Measurements from ENCODE around the gene UNC13D. TPM values are rescaled to one million over a fixed set of nuclear protein-coding genes. Genes with fewer than 3 reads are reported as not detected.

Gene UNC13D
- total and polyA plus RNA-seq, 9 donors, result 2.9 to 9.2 (median 5.1) TPM

- H3K4me3 ChIP-seq (ENCODE audit: low read length), result no peak overlapping the region
- H3K27ac ChIP-seq (ENCODE audit: low read length), result no peak overlapping the region
- no peaks in the 10 kb centered on the region for H3K9me3 ChIP-seq (replicated peaks; ENCODE audit: control insufficient read depth, low read depth, low read length)
- peaks cover 26% of the 10 kb centered on the region for H3K4me1 ChIP-seq (ENCODE audit: control insufficient read depth, insufficient read depth, low read length)
- H3K27me3 ChIP-seq (ENCODE audit: control insufficient read depth, insufficient read depth, low read length), result no peaks in the 10 kb centered on the region
- 93% methylated on average over 15 of the region's 21 CpGs for WGBS (ENCODE audit: insufficient coverage)
- peaks cover 85% of the 10 kb centered on the region for H3K36me3 ChIP-seq (ENCODE audit: control insufficient read depth, insufficient read depth, low read length)
- DNase-seq, result no peak
Measured at GRCh38 chr17:75820094-75821080, 23.8 kb downstream of the UNC13D start.

- Histone ChIP-seq H3K36me3 (ENCODE audit: control insufficient read depth, insufficient read depth, low read length) (peaks cover 92% of the 10 kb centered on the region), H3K27ac (ENCODE audit: low read length) (no peak overlapping the region), H3K27me3 (ENCODE audit: control insufficient read depth, insufficient read depth, low read length) (no peaks in the 10 kb centered on the region), H3K4me1 (ENCODE audit: control insufficient read depth, insufficient read depth, low read length) (peaks cover 19% of the 10 kb centered on the region), H3K9me3 (replicated peaks; ENCODE audit: control insufficient read depth, low read depth, low read length) (no peaks in the 10 kb centered on the region), H3K4me3 (ENCODE audit: low read length) (no peak overlapping the region)
- DNase-seq, result no peak
- 85% methylated on average over 11 of the region's 16 CpGs for WGBS (ENCODE audit: insufficient coverage)
Measured at GRCh38 chr17:75819678-75820077, 24.5 kb downstream of the UNC13D start.

- Histone ChIP-seq H3K27ac (ENCODE audit: low read length) (no peak overlapping the region), H3K9me3 (replicated peaks; ENCODE audit: control insufficient read depth, low read depth, low read length) (no peaks in the 10 kb centered on the region), H3K27me3 (ENCODE audit: control insufficient read depth, insufficient read depth, low read length) (no peaks in the 10 kb centered on the region), H3K4me3 (ENCODE audit: low read length) (no peak overlapping the region), H3K4me1 (ENCODE audit: control insufficient read depth, insufficient read depth, low read length) (peaks cover 13% of the 10 kb centered on the region), H3K36me3 (ENCODE audit: control insufficient read depth, insufficient read depth, low read length) (peaks cover 95% of the 10 kb centered on the region)
- 100% methylated on average over 5 of the region's 7 CpGs for WGBS (ENCODE audit: insufficient coverage)
- DNase-seq, result no peak
Measured at GRCh38 chr17:75819116-75819515, 25.1 kb downstream of the UNC13D start.

GRCh38 chr17:75818326-75818885, 25.8 kb downstream of the UNC13D start:
- peaks cover 95% of the 10 kb centered on the region for H3K36me3 ChIP-seq (ENCODE audit: control insufficient read depth, insufficient read depth, low read length)
- DNase-seq, result no peak
- H3K9me3 ChIP-seq (replicated peaks; ENCODE audit: control insufficient read depth, low read depth, low read length), result no peaks in the 10 kb centered on the region

GRCh38 chr17:75817571-75817970, 26.6 kb downstream of the UNC13D start:
- Histone ChIP-seq H3K4me1 (ENCODE audit: control insufficient read depth, insufficient read depth, low read length) (peaks cover 7% of the 10 kb centered on the region), H3K9me3 (replicated peaks; ENCODE audit: control insufficient read depth, low read depth, low read length) (no peaks in the 10 kb centered on the region), H3K27me3 (ENCODE audit: control insufficient read depth, insufficient read depth, low read length) (no peaks in the 10 kb centered on the region), H3K27ac (ENCODE audit: low read length) (no peak overlapping the region), H3K4me3 (ENCODE audit: low read length) (no peak overlapping the region), H3K36me3 (ENCODE audit: control insufficient read depth, insufficient read depth, low read length) (peaks cover 95% of the 10 kb centered on the region)
- DNase-seq, result no peak
- 89% methylated on average over 6 of the region's 6 CpGs for WGBS (ENCODE audit: insufficient coverage)

More at GRCh38 chr17:75818326-75818885, 25.8 kb downstream of the UNC13D start:
- no peaks in the 10 kb centered on the region for H3K27me3 ChIP-seq (ENCODE audit: control insufficient read depth, insufficient read depth, low read length)
- no peak overlapping the region for H3K4me3 ChIP-seq (ENCODE audit: low read length)
- 93% methylated on average over 16 of the region's 16 CpGs for WGBS (ENCODE audit: insufficient coverage)
- peaks cover 8% of the 10 kb centered on the region for H3K4me1 ChIP-seq (ENCODE audit: control insufficient read depth, insufficient read depth, low read length)
- H3K27ac ChIP-seq (ENCODE audit: low read length), result no peak overlapping the region

- Histone ChIP-seq H3K9me3 (replicated peaks; ENCODE audit: control insufficient read depth, low read depth, low read length) (no peaks in the 10 kb centered on the region), H3K4me3 (ENCODE audit: low read length) (no peak overlapping the region), H3K36me3 (ENCODE audit: control insufficient read depth, insufficient read depth, low read length) (peaks cover 95% of the 10 kb centered on the region), H3K27ac (ENCODE audit: low read length) (no peak overlapping the region), H3K4me1 (ENCODE audit: control insufficient read depth, insufficient read depth, low read length) (no peaks in the 10 kb centered on the region), H3K27me3 (ENCODE audit: control insufficient read depth, insufficient read depth, low read length) (no peaks in the 10 kb centered on the region)
- DNase-seq, result no peak
- 88% methylated on average over 6 of the region's 9 CpGs for WGBS (ENCODE audit: insufficient coverage)
Measured at GRCh38 chr17:75816693-75817092, 27.5 kb downstream of the UNC13D start.

GRCh38 chr17:75815399-75815798, 28.8 kb downstream of the UNC13D start:
- WGBS (ENCODE audit: insufficient coverage), result 92% methylated on average over 2 of the region's 3 CpGs
- DNase-seq, result no peak
- Histone ChIP-seq H3K36me3 (ENCODE audit: control insufficient read depth, insufficient read depth, low read length) (peaks cover 94% of the 10 kb centered on the region), H3K4me1 (ENCODE audit: control insufficient read depth, insufficient read depth, low read length) (no peaks in the 10 kb centered on the region), H3K9me3 (replicated peaks; ENCODE audit: control insufficient read depth, low read depth, low read length) (no peaks in the 10 kb centered on the region), H3K27me3 (ENCODE audit: control insufficient read depth, insufficient read depth, low read length) (no peaks in the 10 kb centered on the region), H3K4me3 (ENCODE audit: low read length) (no peak overlapping the region), H3K27ac (ENCODE audit: low read length) (no peak overlapping the region)

GRCh38 chr17:75814900-75815373, 29.3 kb downstream of the UNC13D start:
- DNase-seq, result no peak
- 88% methylated on average over 11 of the region's 13 CpGs for WGBS (ENCODE audit: insufficient coverage)
- no peaks in the 10 kb centered on the region for H3K27me3 ChIP-seq (ENCODE audit: control insufficient read depth, insufficient read depth, low read length)
- no peak overlapping the region for H3K27ac ChIP-seq (ENCODE audit: low read length)
- no peak overlapping the region for H3K4me3 ChIP-seq (ENCODE audit: low read length)
- no peaks in the 10 kb centered on the region for H3K9me3 ChIP-seq (replicated peaks; ENCODE audit: control insufficient read depth, low read depth, low read length)
- H3K4me1 ChIP-seq (ENCODE audit: control insufficient read depth, insufficient read depth, low read length), result peaks cover 1% of the 10 kb centered on the region
- H3K36me3 ChIP-seq (ENCODE audit: control insufficient read depth, insufficient read depth, low read length), result peaks cover 94% of the 10 kb centered on the region

GRCh38 chr17:75814021-75814395, 30.2 kb downstream of the UNC13D start:
- Histone ChIP-seq H3K4me3 (ENCODE audit: low read length) (no peak overlapping the region), H3K36me3 (ENCODE audit: control insufficient read depth, insufficient read depth, low read length) (peaks cover 94% of the 10 kb centered on the region), H3K4me1 (ENCODE audit: control insufficient read depth, insufficient read depth, low read length) (peaks cover 9% of the 10 kb centered on the region), H3K27ac (ENCODE audit: low read length) (no peak overlapping the region), H3K9me3 (replicated peaks; ENCODE audit: control insufficient read depth, low read depth, low read length) (no peaks in the 10 kb centered on the region), H3K27me3 (ENCODE audit: control insufficient read depth, insufficient read depth, low read length) (no peaks in the 10 kb centered on the region)
- no peak for DNase-seq
- 100% methylated on average over 2 of the region's 6 CpGs for WGBS (ENCODE audit: insufficient coverage)

All from muscle of leg (tissue), 11 donors.